Uterus (tissue), 4 donors: Measurements from ENCODE around the gene SPATA31C2. TPM values are rescaled to one million over a fixed set of nuclear protein-coding genes. Genes with fewer than 3 reads are reported as not detected.
"Not testable (repeated sequence)": the region's sequence is repeated elsewhere in the genome, so short reads cannot be mapped to it uniquely, and the experiment has no call there.

Experiments
- DNase-seq, 2 donors: peaks; one replicate each; pipeline ENCODE4 v3.0.0-alpha.2; 2019 to 2020
- H3K27ac ChIP-seq, 2 donors: fragments of 200-600 bp; sonication (generic); 1 replicate in 1 of 2; 2 replicates in 1 of 2; pipeline ENCODE4 v1.5.1; 2016 to 2018
- H3K27me3 ChIP-seq, 2 donors: fragments of 200-600 bp; sonication (generic); one replicate each; pipeline ENCODE4 v1.5.1; 2018 to 2019; ENCODE audit warnings: control low read depth in 1 of 2
- H3K36me3 ChIP-seq, 2 donors: fragments of 200-600 bp; sonication (generic); one replicate each; pipeline ENCODE4 v1.5.1; 2019; ENCODE audit warnings: control low read depth in 1 of 2
- H3K4me1 ChIP-seq, 2 donors: fragments of 200-600 bp; sonication (generic); one replicate each; pipeline ENCODE4 v1.5.1; 2018 to 2019; ENCODE audit warnings: control low read depth in 1 of 2
- H3K4me3 ChIP-seq, 2 donors: fragments of 200-600 bp; sonication (generic); 1 replicate in 1 of 2; 2 replicates in 1 of 2; pipeline ENCODE4 v1.5.1; 2018 to 2019; ENCODE audit warnings: mild to moderate bottlenecking in 1 of 2
- H3K9me3 ChIP-seq, 2 donors: fragments of 200-600 bp; sonication (generic); one replicate each; pipeline ENCODE4 v1.5.1; 2019; ENCODE audit warnings: control low read depth in 1 of 2
- POLR2A ChIP-seq, 2 donors: fragments of 450-650 bp; IDR thresholded peaks; one replicate each; pipeline ENCODE4 v1.6.1; 2016; ENCODE audit warnings: antibody characterized with exemption in 2 of 2, mild to moderate bottlenecking in 1 of 2, moderate library complexity in 1 of 2
- intact Hi-C: fragments of 100-400 bp; cut with DNase I; formaldehyde crosslinking; loops from one replicate; pipeline ENCODE4 v1.15.1; 2023; ENCODE audit warnings: low total_unique reads
- total RNA-seq, 4 donors: library from RNA; depleted of rRNA in 3 of 4; stranded (reverse); fragments of >200 nt in 3 of 4; gene quantifications; one replicate each; pipeline versions ENCODE4 v1.1.0 to v1.2.4, GENCODE V29; 2014 to 2023
- TF ChIP-seq, protein P1 (sequence below), 4 experiments: fragments of 200-600 bp in 2 of 4; fragments of 450-650 bp in 2 of 4; sonication (generic) in 2 of 4; IDR thresholded peaks; one replicate each; pipeline ENCODE4 v1.5.1; 2016 to 2019; ENCODE audit warnings: antibody characterized with exemption in 4 of 4, mild to moderate bottlenecking in 2 of 4, moderate library complexity in 1 of 4
- donor health status: DM: yes; HTN: yes; CAD: no.

The SPATA31C2 gene
- total RNA-seq, 4 donors from 2014 or later, result 0.14 TPM; not detected in 3

DNA sequence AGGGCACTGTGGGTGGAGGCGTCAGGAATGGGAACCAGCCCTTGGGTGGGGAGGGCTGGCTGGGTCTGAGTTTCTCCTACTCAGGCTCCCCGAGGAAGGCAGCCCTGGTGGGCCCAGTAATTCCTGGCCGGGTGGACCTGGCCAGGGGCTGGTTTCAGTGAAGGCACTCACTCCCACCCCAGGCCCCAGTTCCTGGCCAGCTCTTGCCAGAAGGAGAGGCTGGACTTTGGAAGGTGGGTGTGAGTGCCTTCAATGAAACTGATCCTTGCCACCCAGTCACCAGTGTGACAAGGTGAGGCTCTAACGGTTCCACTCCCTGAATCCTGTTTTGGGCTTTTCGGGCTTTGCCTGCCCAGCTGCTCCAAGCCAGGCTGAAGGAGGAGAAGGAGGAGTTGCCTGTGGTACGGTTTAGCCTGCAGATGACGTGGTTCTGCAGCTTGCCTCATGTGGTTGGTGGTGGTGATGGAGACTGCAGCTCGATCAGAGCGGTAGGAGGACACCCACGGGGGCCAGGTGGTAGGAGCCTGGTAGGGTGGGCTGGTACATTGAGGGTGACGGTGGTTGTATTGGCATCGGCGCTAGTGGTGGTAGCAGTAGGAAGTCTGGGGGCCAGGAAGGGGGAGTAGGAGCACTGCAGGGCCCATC lies 23.2 kb downstream of the SPATA31C2 start:
- DNase-seq, H3K4me1 ChIP-seq, H3K36me3 ChIP-seq, H3K27ac ChIP-seq, H3K9me3 ChIP-seq, H3K27me3 ChIP-seq, intact Hi-C loops, H3K4me3 ChIP-seq: not testable (repeated sequence)

DNA sequence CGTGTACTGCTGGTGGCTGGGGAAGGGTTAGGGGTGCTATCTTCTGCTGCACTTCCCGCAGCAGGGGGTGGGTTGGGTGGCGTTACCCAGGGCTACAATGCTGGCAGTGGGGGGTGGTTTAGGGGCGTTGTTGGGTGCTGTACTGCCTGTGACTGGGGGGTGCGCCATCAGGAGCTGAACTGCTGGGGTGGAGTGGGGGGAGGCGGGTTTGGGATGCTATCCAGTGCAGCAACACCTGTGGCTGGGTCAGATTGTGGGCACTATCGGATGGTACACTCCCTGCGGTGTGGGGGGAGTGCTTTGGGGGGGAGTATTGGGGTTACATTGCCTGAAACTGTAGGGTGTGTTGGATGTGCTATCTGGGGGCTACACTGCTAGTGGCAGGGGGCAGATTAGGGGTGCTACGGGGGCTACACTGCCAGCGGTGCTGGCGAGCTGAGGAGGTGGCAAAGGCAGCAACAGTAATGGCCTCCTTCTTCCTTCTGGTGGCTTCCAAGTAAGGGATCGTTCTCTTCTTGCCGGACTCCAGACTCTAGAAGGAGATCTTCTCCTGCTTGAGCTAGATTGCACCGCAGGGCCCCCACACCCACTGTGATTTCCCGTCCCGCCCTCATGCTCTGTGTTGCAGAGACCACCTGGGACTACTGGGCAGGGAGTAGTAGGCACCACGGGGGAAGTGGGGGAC lies 23.9 kb downstream of the SPATA31C2 start:
- H3K27ac ChIP-seq, H3K4me3 ChIP-seq, intact Hi-C loops, H3K27me3 ChIP-seq, DNase-seq, H3K36me3 ChIP-seq, H3K9me3 ChIP-seq, H3K4me1 ChIP-seq: not testable (repeated sequence)

DNA sequence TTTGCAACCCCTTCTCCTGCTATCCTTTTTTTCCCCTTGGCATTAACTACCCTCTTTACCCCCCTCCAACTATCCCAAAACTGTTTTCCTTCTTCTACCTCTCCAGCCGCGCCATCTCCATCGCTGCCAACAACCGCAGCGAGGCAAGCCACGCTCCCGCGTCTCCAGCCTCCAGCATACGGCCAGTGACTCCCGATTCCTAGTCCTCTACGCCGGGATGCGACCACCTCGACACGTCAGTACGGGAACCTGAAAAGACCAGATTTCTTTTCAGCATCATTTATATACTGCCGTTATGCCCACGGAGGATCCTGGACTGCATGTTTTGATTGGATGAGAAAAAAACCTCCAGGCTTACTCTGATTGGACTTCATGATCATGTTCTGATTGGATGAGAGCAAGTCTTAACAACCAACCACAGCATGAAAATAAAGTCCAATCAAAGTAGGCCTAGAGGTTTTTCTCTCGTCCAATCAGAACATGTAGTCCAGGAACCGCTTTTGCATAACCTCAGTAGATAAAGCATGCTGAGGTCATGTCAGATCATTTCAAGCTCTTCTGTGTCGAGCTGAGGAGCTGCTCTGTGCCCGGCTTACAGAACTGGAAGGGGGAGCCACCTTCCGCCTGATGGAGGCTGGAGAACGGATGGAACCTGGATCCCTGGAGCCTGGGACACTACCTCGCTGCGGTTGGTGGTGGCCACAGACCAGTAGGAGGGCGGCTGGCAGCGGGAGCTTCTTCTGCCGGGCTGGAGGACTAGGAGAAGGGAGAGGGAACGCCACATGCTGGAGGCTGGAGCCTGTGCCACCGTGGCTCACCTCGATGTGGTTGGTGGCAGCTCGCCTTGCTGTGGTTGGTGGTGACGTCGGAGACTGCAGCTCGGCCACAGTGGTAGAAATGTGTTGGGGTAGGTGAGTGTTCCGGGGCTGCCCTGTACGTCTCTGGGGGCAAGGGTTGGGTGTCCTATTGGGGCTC lies 24.8 kb downstream of the SPATA31C2 start:
- intact Hi-C loops, H3K27me3 ChIP-seq, DNase-seq, H3K4me3 ChIP-seq, H3K4me1 ChIP-seq, H3K36me3 ChIP-seq, H3K9me3 ChIP-seq, H3K27ac ChIP-seq: not testable (repeated sequence)

DNA sequence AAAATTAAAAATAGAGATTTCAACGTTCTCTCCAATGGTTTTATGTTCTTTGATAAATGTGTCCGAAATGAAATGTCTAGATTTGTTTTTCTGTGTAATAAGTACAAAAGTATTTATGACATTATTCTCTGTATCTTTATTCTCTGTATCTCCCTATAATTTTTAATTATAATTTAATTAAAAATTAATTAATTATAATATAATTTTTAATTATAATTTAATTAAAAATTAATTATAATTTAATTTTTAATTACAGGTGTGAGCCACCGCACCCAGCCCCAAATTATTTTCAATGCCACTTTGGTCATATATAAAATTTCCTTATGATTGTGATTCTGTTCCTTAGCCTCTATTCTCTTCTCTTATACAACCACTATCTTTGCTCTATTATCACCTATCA lies 28.2 kb downstream of the SPATA31C2 start:
- intact Hi-C loops, result no loop called here
- no peaks in the 10 kb centered on the region for H3K27me3 ChIP-seq
- H3K9me3 ChIP-seq, result no peaks in the 10 kb centered on the region
- TF ChIP-seq, protein P1, sequence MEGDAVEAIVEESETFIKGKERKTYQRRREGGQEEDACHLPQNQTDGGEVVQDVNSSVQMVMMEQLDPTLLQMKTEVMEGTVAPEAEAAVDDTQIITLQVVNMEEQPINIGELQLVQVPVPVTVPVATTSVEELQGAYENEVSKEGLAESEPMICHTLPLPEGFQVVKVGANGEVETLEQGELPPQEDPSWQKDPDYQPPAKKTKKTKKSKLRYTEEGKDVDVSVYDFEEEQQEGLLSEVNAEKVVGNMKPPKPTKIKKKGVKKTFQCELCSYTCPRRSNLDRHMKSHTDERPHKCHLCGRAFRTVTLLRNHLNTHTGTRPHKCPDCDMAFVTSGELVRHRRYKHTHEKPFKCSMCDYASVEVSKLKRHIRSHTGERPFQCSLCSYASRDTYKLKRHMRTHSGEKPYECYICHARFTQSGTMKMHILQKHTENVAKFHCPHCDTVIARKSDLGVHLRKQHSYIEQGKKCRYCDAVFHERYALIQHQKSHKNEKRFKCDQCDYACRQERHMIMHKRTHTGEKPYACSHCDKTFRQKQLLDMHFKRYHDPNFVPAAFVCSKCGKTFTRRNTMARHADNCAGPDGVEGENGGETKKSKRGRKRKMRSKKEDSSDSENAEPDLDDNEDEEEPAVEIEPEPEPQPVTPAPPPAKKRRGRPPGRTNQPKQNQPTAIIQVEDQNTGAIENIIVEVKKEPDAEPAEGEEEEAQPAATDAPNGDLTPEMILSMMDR (IDR thresholded peaks at IDR 0.05), result no peak
- TF ChIP-seq POLR2A (IDR thresholded peaks at IDR 0.05), result no peak
- no peak for DNase-seq
- no peak overlapping the region for H3K4me3 ChIP-seq
- H3K4me1 ChIP-seq, result no peaks in the 10 kb centered on the region
- no peak overlapping the region for H3K27ac ChIP-seq
- no peaks in the 10 kb centered on the region for H3K36me3 ChIP-seq

DNA sequence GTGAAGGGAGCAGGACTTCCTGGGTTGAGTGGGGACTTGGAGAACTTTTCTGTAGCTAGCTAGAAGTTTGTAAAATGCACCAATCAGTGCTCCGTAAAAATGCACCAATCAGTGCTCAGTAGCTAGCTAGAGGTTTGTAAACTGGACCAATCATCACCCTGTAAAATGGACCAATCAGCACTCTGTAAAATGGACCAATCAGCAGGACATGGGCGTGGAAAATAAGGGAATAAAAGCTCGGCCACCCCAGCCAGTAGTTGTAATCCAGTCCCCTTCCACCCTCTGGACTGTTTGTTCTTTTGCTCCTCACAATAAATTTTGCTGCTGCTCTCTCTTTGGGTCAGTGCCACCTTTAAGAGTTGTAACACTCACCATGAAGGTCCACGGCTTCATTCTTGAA lies 29.5 kb downstream of the SPATA31C2 start:
- intact Hi-C loops, result no loop called here

DNA sequence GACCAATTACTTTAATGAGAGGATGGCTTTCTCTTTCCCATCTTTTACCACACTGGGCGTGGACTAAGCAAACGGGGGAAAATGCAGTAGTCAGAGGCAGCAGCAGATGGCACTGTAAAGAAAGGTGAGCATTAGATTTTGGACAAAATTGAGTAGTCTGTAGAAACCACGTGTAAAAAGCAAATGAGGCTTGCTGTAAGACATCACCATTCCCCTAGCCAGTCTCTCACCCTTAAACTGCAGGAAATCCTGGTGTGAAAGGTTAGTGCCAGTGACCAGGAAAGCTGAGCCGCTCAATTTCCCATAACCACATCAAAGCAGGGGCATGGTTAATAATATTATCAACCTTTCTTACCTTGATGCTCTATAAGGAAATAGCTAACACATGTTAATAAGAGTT lies 31.8 kb downstream of the SPATA31C2 start:
- intact Hi-C loops, result no loop called here
- no peaks in the 10 kb centered on the region for H3K27me3 ChIP-seq
- H3K4me3 ChIP-seq, result no peak overlapping the region
- H3K36me3 ChIP-seq, result no peaks in the 10 kb centered on the region
- DNase-seq, result peak; percentile 24 to 36
- H3K9me3 ChIP-seq, result no peaks in the 10 kb centered on the region
- TF ChIP-seq, protein P1 (IDR thresholded peaks at IDR 0.05), result peak; percentile 48 to 67 (median 58)
- no peak for TF ChIP-seq POLR2A (IDR thresholded peaks at IDR 0.05)
- H3K4me1 ChIP-seq, result no peaks in the 10 kb centered on the region
- no peak overlapping the region for H3K27ac ChIP-seq

More for the DNA sequence above, 29.5 kb downstream of the SPATA31C2 start:
- no peaks in the 10 kb centered on the region for H3K9me3 ChIP-seq
- TF ChIP-seq, protein P1 (IDR thresholded peaks at IDR 0.05), result no peak
- TF ChIP-seq POLR2A (IDR thresholded peaks at IDR 0.05), result no peak
- no peaks in the 10 kb centered on the region for H3K4me1 ChIP-seq
- no peak overlapping the region for H3K4me3 ChIP-seq
- no peak for DNase-seq
- H3K36me3 ChIP-seq, result no peaks in the 10 kb centered on the region
- H3K27me3 ChIP-seq, result no peaks in the 10 kb centered on the region
- no peak overlapping the region for H3K27ac ChIP-seq
